NOMO-1 (cell line): ENCODE measurements around the gene CCDC74A.
"Not testable (repeated sequence)": the region's sequence is repeated elsewhere in the genome, so short reads cannot be mapped to it uniquely, and the experiment has no call there.

Experiments
- DNase-seq, 2 experiments: peaks; one replicate each; lab custom pipeline; 2025; ENCODE audit not compliant: unreplicated experiment in 2 of 2; lab: John Stamatoyannopoulos, UW

The CCDC74A gene

DNA sequence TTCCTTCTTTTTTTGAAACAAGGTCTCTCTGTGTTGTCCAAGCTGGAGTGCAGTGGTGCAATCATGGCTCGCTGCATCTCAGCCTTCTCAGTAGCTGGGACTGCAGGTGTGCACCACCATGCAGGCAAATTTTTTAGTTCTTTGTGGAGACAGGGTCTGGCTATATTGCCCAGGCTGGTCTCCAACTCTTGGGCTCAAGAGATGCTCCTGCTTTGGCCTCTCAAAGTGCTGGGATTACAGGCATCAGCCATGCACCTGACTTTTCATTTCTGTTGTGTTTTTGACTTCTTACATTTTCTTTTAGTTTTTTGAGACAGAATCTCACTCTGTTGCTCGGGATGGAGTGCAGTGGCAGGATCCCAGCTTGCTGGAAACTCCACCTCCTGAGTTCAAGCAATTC lies 2.4 kb upstream of the CCDC74A start:
- DNase-seq: not testable (repeated sequence)

DNA sequence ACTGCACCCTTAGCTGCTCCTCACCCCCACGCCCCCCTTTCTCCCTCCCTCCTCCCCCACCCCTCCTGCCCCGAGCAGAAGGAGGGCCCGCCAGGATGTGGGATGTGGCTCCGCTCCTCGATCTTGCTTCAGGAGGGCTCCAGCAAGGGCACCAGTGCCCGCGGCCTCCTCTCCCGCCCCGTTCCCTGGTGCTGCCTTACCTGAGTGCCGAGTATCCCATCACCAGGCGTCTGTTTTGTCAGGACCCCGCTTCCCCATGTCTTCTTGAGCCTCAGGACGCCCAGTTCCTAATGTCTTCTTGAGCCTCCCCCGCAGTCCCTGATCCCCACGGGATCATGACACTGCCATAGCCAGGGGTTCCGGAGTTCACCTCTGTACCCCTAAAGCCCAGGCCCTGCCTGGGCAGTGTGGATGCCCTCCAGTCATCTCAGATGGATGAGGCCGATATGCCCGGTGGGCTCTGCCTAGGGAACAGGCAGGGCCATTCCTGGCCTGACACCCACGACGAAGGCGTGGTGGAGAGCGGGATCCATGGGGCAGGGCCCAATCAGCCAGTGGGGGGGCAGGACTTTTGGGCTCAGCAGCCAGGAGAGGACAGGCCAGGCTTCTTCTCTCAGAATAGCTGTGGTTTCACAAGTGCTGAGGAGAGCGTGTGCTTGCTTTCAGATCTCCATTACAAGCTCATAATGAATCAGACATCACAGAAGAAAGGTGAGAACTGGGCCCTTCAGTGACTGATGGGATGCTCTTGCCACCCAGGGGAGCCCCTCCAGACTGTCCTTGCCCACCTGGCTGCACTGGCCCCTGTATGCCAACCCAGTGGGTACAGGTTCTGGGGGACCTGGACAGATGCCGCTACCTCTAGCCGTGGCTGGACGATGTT lies 1.5 kb downstream of the CCDC74A start:
- DNase-seq: not testable (repeated sequence)

DNA sequence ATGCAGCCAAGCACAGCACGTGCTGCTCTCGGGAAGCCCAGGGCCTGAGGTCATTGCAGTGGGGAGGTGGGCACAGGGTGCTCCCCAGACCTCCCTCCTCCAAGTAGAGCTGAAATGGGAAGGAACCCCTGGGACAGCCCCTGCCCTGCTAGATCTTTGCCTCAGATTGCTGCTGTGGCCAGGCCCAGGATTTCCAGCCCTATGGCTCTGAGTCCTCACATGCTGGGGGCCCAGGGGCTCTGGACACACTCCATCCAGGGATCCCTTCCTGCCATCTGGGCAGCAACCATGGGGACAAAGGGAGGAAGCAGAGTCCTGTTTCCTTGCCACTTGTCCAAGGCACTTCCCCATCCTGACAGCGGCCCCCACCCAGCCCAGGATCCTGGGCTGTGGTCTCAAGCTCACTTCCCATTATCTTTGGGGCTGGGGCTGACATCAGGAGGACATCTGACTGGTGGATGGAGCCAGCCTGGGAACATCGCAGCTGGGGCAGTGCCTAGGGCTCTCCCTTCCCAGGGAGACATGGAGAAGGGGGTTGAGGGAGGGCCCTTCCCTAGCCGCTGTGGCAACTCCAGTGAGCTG lies 2.3 kb downstream of the CCDC74A start:
- not testable (repeated sequence) for DNase-seq

DNA sequence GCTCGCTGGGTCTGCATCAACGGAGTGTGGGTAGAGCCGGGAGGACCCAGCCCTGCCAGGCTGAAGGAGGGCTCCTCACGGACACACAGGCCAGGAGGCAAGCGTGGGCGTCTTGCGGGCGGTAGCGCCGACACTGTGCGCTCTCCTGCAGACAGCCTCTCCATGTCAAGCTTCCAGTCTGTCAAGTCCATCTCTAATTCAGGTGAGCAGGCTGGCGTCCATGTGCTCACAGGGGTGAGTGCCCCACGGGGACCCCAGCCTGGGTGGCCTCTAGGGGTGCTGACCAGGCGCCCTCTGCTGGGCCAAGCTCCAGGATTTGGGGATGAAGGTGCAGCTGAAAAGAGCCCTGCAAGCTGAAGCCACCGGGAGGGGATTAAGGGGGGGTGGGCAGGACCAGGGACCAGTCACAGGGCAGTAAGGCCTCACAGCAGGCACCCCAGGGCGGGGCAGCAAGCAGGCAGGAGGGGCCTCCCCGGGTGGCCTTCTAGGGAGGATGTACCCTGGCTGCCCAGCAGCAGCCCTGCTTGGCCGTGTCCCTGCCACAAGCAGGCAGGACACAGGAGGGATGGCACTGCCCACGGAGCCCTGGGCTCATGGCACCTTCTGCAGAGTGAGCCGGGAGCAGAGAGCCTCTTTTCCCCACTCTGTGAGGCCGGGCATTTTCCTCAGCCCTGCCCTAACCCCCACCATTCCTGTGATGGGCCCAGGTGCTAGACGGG lies 3.1 kb downstream of the CCDC74A start:
- DNase-seq: not testable (repeated sequence)

DNA sequence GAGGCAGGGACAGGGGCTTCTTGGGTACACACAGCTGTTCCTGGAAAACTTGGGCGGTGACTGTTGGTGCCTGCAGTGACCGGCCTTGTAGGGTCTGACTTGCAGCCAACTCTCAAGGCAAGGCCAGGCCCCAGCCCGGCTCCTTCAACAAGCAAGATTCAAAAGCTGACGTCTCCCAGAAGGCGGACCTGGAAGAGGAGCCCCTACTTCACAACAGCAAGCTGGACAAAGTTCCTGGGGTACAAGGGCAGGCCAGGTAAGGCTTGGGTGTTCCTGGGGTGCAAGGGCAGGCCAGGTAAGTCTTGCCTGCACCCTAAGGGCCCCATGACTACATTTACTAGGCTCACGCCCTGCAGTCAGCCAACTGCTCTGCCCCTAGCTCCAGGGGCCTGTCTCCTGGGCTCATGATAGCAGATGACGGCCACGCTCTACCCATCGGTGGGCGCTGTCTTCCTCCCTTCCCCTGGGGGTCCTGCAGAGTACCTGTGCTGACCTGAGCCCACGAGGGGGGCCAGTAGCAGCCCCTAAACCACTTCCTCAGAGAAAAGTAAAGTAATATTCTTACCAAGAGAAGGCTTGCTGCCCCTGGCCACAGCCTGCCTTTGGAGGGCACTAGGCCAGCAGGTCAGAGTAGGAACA lies 4.0 kb downstream of the CCDC74A start:
- DNase-seq: not testable (repeated sequence)

DNA sequence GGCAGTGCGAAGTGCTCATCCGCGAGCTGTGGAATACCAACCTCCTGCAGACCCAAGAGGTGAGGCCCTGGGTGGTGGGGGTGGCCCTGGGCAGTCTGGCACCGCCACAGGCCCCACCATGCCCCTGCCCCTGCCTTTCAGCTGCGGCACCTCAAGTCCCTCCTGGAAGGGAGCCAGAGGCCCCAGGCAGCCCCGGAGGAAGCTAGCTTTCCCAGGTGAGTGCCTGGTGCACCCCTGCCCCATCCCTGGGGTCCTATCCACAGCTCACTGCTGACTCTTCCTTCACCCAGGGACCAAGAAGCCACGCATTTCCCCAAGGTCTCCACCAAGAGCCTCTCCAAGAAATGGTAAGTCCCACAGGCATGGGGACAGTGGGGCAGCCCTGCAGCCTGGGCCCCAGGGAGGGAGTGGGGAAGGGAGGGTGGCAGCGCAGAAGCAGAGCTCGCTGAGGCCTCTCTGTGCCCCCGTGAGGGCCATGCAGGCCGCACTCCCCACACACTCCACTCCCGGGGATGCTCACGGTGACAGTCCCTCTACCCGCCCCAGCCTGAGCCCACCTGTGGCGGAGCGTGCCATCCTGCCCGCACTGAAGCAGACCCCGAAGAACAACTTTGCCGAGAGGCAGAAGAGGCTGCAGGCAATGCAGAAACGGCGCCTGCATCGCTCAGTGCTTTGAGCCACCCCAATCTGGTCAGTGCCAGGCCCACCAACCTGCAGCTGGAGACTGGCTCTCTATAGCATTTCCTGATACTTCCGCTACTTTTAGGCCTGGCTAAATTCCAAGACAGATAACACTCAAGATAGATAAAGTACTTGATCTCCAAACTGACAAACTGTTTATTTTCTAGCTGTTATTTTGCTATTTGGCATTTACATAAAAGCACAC lies 5.3 kb downstream of the CCDC74A start:
- not testable (repeated sequence) for DNase-seq

DNA sequence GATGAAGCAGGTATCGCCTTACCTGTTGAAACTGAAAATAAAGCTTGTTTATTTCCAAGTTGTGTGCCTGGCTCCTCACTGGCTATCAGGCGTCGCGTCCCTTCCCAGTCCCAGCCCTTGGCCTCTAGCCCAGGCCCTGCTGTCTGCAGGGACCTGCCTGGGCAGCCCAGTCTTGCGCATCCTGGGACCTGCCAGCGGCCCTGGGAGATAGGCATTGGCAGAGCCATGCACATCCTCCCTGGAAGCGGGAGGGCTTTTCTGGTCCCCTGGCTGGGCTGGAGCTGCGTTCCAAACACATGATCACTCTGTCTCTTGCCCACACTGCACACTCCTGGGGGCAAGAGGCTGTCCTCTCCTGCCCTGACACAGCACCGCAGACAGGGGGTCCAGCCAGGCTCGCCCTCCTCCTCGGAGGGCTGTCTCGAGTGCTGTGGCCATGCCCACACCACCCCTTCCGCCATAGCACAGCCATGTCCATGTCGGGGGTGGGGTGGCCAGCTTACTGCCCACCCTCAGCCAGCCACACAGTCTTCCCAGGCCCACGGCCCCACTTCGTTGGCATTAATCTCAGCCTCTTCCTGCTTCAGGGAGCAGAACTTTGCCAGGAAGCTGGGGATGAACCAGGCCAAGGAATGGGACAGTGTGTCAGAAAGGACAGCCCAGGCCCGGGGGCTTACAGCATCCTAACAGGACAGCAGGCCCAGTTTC lies 6.1 kb downstream of the CCDC74A start:
- DNase-seq: not testable (repeated sequence)

DNA sequence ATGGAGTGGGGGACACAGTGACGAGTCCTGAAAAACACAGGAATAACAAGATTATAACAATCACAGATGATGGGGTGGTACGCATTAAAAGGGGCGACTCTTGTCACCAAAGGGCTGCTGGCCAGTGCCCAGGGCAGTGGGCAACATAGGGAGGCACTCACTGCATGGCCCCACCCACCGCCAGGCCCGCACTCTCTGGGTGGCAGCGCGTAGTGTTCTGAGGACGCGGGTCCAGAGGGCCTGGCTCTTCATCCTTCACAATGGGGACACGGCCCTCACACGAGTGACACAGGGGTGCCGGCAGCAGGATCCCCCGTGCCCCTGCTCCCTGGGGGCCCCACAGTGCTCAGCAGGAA lies 6.6 kb downstream of the CCDC74A start:
- DNase-seq: not testable (repeated sequence)

DNA sequence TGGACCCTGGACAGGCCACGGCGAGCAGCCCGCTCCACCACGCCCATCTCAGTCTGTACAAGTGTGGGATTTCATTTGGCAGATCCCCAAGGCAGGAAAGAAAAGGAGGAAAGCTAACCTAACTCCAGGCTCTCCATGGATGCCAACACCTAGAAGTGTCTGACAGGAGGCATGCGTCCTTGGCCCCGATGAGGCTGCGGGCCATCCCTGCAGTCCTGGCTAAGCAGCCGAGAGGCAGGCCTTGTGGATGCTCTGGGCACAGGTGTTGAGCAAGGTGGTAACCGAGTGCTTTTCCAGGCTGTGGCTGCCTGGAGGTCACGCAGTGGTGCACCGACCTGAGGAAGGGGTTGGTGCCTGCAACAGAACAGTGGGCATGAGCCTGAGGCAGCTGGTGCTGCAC lies 7.3 kb downstream of the CCDC74A start:
- not testable (repeated sequence) for DNase-seq

DNA sequence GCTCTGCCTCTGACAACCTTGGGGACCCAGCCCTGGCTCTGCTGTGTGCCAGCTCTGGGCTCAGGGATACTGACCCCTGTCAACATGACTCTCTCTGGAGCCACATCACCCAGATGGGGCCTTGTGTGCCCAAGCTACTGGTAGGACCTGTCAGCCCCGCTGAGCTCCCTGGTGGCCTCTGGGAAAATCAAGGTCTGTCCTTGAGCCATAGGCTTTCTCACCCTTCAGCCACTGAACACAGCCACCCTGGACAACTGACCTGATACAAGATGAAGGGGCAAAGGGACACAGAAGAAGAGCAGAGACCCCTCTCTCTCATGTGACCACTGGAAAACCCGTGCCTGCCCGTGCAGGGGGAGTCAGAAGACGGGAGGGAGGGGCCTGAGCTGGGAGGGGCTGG lies 7.8 kb downstream of the CCDC74A start:
- DNase-seq: no peak

DNA sequence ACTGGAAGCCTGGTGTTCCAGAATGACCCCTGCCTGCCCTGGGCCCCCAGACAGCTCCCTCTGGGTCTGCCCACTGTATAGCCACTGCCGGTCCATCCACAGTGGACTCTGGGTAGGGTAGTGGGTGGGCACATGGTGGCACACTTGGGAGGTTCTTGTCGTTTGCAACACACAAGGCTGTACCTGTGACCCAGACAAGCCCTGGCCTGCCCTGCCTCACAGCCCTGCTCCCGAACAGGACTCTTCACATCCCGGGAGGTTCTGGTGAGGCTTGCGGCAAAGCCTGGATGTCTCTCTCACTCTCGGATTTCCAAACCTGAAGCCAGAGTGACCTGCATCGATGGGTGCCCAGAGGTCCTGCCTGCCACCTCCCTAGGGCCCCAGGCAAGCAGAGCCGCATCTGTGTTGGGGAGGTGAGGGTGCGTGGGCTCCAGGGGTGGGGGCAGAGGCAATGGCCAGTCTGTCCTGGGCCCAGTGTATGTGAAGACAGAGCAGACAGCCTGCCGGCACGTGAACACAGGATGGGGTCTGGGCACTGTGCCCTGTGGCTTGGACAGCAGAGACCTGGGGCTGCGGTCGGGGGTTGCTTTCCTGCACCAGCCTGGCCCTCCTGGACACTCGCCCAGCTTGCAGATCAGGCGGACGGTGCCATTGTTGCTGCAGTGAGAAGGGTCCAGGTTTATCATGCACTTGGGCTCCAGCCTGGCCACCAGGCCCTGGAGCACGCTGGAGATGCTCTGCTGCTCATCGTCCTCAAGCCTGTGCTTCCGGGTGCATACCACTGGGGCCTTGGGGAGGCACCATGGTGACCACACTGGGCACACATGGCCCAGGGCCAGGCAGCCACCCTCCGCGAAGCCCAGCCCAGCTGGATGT lies 8.5 kb downstream of the CCDC74A start:
- not testable (repeated sequence) for DNase-seq

DNA sequence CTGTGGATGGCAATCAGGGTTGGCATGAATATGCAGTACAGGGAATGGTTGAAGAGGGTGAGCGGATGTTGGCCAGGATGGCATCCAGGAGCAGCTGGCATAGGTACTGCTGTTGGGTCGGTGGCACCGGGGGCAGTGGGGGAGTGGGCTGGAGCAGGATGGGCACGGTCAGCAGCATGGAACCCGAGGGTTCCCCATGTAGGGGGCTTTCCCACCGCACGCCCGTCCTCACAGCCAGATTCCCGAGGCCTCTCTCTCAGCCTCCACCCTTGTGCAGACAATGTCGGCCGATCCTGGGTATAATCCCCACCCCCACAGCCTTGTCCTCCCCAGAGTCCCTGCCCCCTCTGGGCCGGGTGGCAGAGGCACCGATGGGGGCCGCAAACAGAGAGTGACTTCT lies 9.2 kb downstream of the CCDC74A start:
- not testable (repeated sequence) for DNase-seq

DNA sequence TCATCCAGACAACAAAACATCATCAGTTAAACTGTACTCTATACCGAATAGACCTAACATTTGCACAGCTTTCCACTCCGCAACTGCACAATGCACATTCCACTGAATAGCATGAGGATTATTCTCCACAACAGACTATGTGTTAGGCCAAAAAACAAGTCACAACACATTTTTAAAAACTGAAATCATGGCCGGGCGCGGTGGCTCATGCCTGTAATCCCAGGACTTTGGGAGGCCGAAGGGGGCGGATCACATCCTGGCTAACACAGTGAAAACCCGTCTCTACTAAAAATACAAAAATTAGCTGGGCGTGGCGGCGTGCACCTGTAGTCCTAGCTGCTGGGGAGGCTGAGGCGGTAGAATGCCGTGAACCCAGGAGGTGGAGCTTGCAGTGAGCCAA lies 11.2 kb downstream of the CCDC74A start:
- not testable (repeated sequence) for DNase-seq

DNA sequence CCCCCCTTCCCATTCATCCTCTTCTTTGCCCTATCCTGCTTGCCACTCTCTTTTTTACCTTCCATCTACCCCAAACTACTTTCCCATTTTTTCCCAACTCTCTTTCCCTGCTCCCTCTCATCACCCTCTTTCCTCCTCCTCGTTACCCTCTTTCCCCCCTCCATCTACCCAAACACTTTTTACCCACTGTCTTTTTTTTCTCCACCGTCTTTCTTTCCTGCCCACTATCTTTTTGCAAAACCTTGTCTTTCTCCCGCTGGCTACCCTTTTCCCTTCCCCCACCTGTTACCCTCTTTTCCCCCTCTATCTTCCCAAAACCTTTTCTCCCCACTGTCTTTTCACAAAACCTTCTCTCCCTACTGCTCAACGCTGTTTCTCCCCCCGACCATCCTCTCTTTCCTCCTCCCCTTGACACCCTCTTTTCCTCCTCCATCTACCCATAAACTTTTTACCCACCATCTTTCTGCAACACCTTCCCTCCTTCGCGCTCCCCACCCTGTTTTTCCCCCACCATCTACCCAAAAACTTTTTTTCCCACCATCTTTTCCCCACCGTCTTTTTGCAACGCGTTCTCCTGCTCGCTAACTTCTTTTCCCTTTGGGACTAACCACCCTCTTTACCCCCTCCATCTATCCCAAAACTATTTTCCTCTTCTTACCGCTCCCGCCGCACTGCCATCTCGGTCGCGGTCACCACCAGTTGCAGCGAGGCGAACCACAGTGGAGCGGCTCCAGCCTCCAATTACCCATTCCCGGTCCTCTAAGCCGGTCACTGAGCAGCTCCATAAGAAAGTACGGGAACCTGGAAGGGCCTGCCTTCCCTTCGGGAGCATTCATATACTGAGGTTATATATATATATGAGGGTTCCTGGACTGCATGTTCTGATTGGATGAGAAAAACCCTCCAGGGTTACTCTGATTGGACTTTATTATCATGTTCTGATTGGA lies 15.0 kb downstream of the CCDC74A start:
- no peak for DNase-seq

DNA sequence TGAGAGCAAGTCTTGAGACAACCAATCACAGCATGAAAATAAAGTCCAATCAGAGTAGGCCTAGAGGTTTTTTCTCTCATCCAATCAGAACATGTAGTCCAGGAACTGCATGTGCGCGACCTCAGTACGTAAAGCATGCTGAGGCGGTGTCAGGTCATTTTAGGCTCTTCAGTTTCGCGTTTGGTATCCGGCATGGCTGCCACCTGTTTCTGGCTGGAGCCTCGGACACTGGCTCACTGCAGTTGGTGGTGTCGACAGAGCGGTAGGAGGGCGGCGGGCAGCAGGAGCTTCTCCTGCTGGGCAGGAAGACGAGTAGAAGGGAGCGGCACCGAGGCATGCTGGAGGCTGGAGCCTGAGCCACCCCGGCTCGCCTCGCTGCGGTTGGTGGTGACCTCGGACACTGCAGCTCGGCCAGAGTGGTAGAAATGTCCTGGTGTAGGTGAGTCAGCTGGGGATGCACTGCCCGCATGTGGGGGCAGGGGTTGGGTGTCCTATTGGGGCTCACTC lies 15.8 kb downstream of the CCDC74A start:
- DNase-seq: no peak

DNA sequence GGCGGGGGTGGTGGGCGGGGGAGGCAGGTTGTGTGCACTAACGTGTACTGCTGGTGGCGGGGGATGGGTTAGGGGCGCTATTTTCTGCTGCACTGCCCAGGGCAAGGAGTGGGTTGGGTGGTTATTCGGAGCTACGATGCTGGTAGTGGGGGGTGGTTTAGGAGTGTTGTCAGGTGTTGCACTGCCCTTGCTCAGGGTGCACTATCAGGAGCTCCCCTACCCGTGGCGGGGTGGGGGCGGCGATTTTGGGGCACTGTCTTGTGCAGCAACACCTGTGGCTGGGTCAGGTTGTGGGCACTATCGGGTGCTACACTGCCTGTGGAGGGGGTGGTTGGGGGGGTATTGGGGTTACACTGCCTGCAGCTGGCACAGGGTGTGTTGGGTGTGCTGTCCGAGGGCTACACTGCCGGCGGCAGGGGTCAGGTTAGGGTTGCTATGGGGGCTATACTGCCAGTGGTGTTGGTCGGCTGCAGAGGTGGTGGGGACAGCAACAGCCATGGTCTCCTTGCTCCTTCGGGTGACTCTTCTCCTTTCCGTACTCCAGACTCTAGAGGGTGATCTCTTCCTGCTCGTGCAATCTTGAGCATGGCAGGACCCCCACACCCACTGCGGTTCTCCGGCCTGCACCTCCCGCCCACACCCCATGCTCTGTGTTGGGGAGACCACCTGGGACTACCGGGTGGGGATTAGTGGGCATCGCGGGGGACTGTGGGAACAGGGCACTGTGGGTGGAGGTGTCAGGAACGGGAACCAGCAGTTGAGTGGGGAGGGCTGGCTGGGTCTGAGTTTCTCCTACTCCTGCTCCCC lies 16.5 kb downstream of the CCDC74A start:
- DNase-seq: not testable (repeated sequence)

DNA sequence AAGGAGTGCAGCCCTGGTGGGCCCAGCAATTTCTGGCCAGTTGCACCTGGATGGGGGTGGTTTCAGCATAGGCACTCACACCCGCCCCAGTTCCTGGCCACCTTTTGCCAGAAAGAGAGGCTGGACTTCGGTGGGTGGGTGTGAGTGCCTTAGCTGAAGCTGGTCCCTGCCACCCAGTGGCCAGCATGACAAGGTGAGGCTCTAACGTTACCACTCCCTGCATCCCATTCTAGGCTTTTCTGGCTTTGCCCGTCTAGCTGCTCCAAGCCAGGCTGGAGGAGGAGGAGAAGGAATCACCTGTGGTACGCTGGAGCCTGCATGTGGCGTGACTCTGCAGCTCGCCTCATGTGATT lies 17.1 kb downstream of the CCDC74A start:
- DNase-seq: not testable (repeated sequence)
